Neuronal stem cell (in vitro differentiated cells): ENCODE data around the gene PRDX2.
"Not testable (repeated sequence)": the region's sequence is repeated elsewhere in the genome, so short reads cannot be mapped to it uniquely, and the experiment has no call there.

ENCODE experiments used
- DNase-seq: peaks from one replicate; pipeline ENCODE4 v3.0.0-alpha.2; 2013; ENCODE audit warnings: low spot score
- H2AFZ ChIP-seq: one replicate; pipeline ENCODE4 v1.6.1; 2013; ENCODE audit warnings: mild to moderate bottlenecking, low read length, inconsistent platforms
- H2AK5ac ChIP-seq: 2 replicates; pipeline ENCODE4 v1.6.1; 2013; ENCODE audit warnings: low read depth, mild to moderate bottlenecking, inconsistent platforms, low read length, moderate library complexity, mixed read lengths
- H2BK120ac ChIP-seq: 2 replicates; pipeline ENCODE4 v1.6.1; 2013; ENCODE audit warnings: low read depth, mild to moderate bottlenecking, inconsistent platforms, low read length, moderate library complexity, mixed read lengths
- H2BK12ac ChIP-seq: one replicate; pipeline ENCODE4 v1.6.1; 2013; ENCODE audit warnings: low read length, inconsistent platforms
- H2BK15ac ChIP-seq: 2 replicates; pipeline ENCODE4 v1.6.1; 2013; ENCODE audit warnings: mild to moderate bottlenecking, low read length, inconsistent platforms, mixed read lengths
- H2BK5ac ChIP-seq: one replicate; pipeline ENCODE4 v1.6.1; 2013; ENCODE audit warnings: inconsistent platforms, mild to moderate bottlenecking, low read length, moderate library complexity
- H3K14ac ChIP-seq: one replicate; pipeline ENCODE4 v1.6.1; 2013; ENCODE audit warnings: low read length, inconsistent platforms
- H3K18ac ChIP-seq: 2 replicates; pipeline ENCODE4 v1.6.1; 2013; ENCODE audit warnings: low read length, inconsistent platforms
- H3K23ac ChIP-seq: 2 replicates; pipeline ENCODE4 v1.6.1; 2013; ENCODE audit warnings: low read depth, mild to moderate bottlenecking, mixed read lengths, low read length, inconsistent platforms; ENCODE audit not compliant: poor library complexity
- H3K27ac ChIP-seq: replicated peaks from 3 replicates; pipeline ENCODE4 v1.5.1; 2013; ENCODE audit warnings: low read length, inconsistent platforms
- H3K27me3 ChIP-seq, 3 experiments: 2 replicates each; pipeline ENCODE4 v1.6.1; 2013; ENCODE audit warnings: low read length in 3 of 3, mild to moderate bottlenecking in 2 of 3, inconsistent platforms in 1 of 3, low read depth in 1 of 3, mixed read lengths in 1 of 3, moderate library complexity in 1 of 3; ENCODE audit not compliant: control insufficient read depth in 3 of 3, insufficient read depth in 3 of 3
- H3K36me3 ChIP-seq, 2 donors: replicated peaks in 1 of 2; 2 replicates each; pipeline ENCODE4 v1.6.1; 2013; ENCODE audit warnings: low read length in 2 of 2; ENCODE audit not compliant: control insufficient read depth in 2 of 2, insufficient read depth in 2 of 2
- H3K4ac ChIP-seq: 2 replicates; pipeline ENCODE4 v1.6.1; 2013; ENCODE audit warnings: inconsistent platforms, mild to moderate bottlenecking, low read length, moderate library complexity
- H3K4me1 ChIP-seq, 2 donors: 1 replicate in 1 of 2; 2 replicates in 1 of 2; pipeline ENCODE4 v1.6.1; 2013; ENCODE audit warnings: low read length in 2 of 2, low read depth in 1 of 2; ENCODE audit not compliant: control insufficient read depth in 2 of 2, insufficient read depth in 1 of 2
- H3K4me2 ChIP-seq: one replicate; pipeline ENCODE4 v1.6.1; 2013; ENCODE audit warnings: mild to moderate bottlenecking, low read length, inconsistent platforms; ENCODE audit not compliant: insufficient read depth, poor library complexity, severe bottlenecking
- H3K4me3 ChIP-seq, 2 donors: 2 replicates each; pipeline ENCODE4 v1.5.1; 2013; ENCODE audit warnings: low read length in 2 of 2, mild to moderate bottlenecking in 2 of 2, inconsistent platforms in 1 of 2, moderate library complexity in 1 of 2
- H3K79me1 ChIP-seq: one replicate; pipeline ENCODE4 v1.6.1; 2013; ENCODE audit warnings: low read depth, mild to moderate bottlenecking, inconsistent platforms, low read length, moderate library complexity
- H3K9ac ChIP-seq: one replicate; pipeline ENCODE4 v1.6.1; 2013; ENCODE audit warnings: mild to moderate bottlenecking, low read depth, low read length, inconsistent platforms; ENCODE audit not compliant: poor library complexity
- H3K9me3 ChIP-seq, 2 donors: replicated peaks in 1 of 2; 2 replicates each; pipeline versions ENCODE3 to v1.6.1; 2013; ENCODE audit warnings: low read length in 2 of 2, mild to moderate bottlenecking in 2 of 2, inconsistent platforms in 1 of 2, low read depth in 1 of 2, mixed read lengths in 1 of 2, moderate library complexity in 1 of 2; ENCODE audit not compliant: control insufficient read depth in 2 of 2, insufficient read depth in 1 of 2
- H4K8ac ChIP-seq: one replicate; pipeline ENCODE4 v1.6.1; 2013; ENCODE audit warnings: low read depth, mild to moderate bottlenecking, inconsistent platforms, low read length, moderate library complexity
- H4K91ac ChIP-seq: one replicate; pipeline ENCODE4 v1.6.1; 2013; ENCODE audit warnings: low read length, low read depth, mild to moderate bottlenecking, inconsistent platforms; ENCODE audit not compliant: poor library complexity
- WGBS, 2 donors: extraction: QIAGEN DNeasy Blood & Tissue Kit; methylation state at CpG; one replicate each; pipeline ENCODE4 v1.1.7; 2013; ENCODE audit warnings: missing lambda C conversion rate in 2 of 2, mixed read lengths in 1 of 2; ENCODE audit not compliant: insufficient read length in 2 of 2, insufficient replicate concordance in 1 of 2; ENCODE audit errors: extremely low coverage in 2 of 2; 5-methylcytosine and 5-hydroxymethylcytosine counted together

Gene PRDX2

GRCh38 chr19:12800923-12801465 is 606 bp downstream of the PRDX2 start:
- peaks cover 12 to 33% of the 10 kb centered on the region in 2 donors for H3K36me3 ChIP-seq
- no peak for DNase-seq
- H3K4me3 ChIP-seq = peak overlapping the region; percentile 86 to 96
- peak overlapping the region; percentile 98 for H3K23ac ChIP-seq
- H3K14ac ChIP-seq = peak overlapping the region; percentile 99
- peaks cover 11% of the 10 kb centered on the region for H3K79me1 ChIP-seq
- no peak overlapping the region for H4K8ac ChIP-seq
- peak overlapping the region; percentile 87 for H3K4ac ChIP-seq
- H3K27ac ChIP-seq = peak overlapping the region; percentile 30
- peak overlapping the region; percentile 84 for H3K4me2 ChIP-seq
- H3K4me1 ChIP-seq = peaks cover 10 to 12% of the 10 kb centered on the region in 2 donors
- H3K27me3 ChIP-seq = no peaks in the 10 kb centered on the region
- H3K9me3 ChIP-seq = no peaks in the 10 kb centered on the region
- no peak overlapping the region for H2BK12ac ChIP-seq
- H2AFZ ChIP-seq = peak overlapping the region; percentile 98
- peak overlapping the region; percentile 99 for H2AK5ac ChIP-seq
- H2BK120ac ChIP-seq = no peak overlapping the region
- H4K91ac ChIP-seq = no peak overlapping the region
- H3K18ac ChIP-seq = peak overlapping the region; percentile 100
- peak overlapping the region; percentile 99 for H2BK15ac ChIP-seq
- peak overlapping the region; percentile 94 for H2BK5ac ChIP-seq
- no CpG with 5 or more reads among the region's 38 CpGs for WGBS, 2 donors
- peak overlapping the region; percentile 100 for H3K9ac ChIP-seq

- Histone ChIP-seq H3K9ac (peak overlapping the region; percentile 56), H3K36me3 (peaks cover 12 to 33% of the 10 kb centered on the region in 2 donors), H2BK120ac (no peak overlapping the region), H3K4me2 (peak overlapping the region; percentile 84), H2AK5ac (no peak overlapping the region), H2BK12ac (no peak overlapping the region), H2BK5ac (no peak overlapping the region), H3K4me1 (peaks cover 12 to 14% of the 10 kb centered on the region in 2 donors), H2AFZ (no peak overlapping the region), H3K4me3 (peak overlapping the region; percentile 86 to 96), H3K9me3 (no peaks in the 10 kb centered on the region), H3K27me3 (no peaks in the 10 kb centered on the region), H3K18ac (no peak overlapping the region), H2BK15ac (no peak overlapping the region), H3K79me1 (peaks cover 11% of the 10 kb centered on the region), H3K23ac (no peak overlapping the region), H4K91ac (no peak overlapping the region), H3K14ac (no peak overlapping the region), H4K8ac (no peak overlapping the region), H3K4ac (no peak overlapping the region), H3K27ac (no peak overlapping the region)
- no CpG with 5 or more reads among the region's 1 CpG for WGBS, 2 donors
- no peak for DNase-seq
Measured at GRCh38 chr19:12800466-12800770, 1.2 kb downstream of the PRDX2 start.

- no peak overlapping the region for H4K91ac ChIP-seq
- H3K4ac ChIP-seq = no peak overlapping the region
- H2BK15ac ChIP-seq = no peak overlapping the region
- no peak overlapping the region for H3K23ac ChIP-seq
- H3K27me3 ChIP-seq = no peaks in the 10 kb centered on the region
- no peak overlapping the region for H3K4me2 ChIP-seq
- no peak overlapping the region for H3K14ac ChIP-seq
- no peak overlapping the region for H4K8ac ChIP-seq
- no peak overlapping the region for H2BK5ac ChIP-seq
- H3K27ac ChIP-seq = no peak overlapping the region
- no peak overlapping the region for H2AFZ ChIP-seq
- no peak for DNase-seq
- no peaks in the 10 kb centered on the region for H3K9me3 ChIP-seq
- no peak overlapping the region for H3K18ac ChIP-seq
- peak overlapping the region in 1 of 2 donors; percentile 86 for H3K4me3 ChIP-seq
- no peak overlapping the region for H2BK12ac ChIP-seq
- no peak overlapping the region for H3K9ac ChIP-seq
- H3K4me1 ChIP-seq = peaks cover 12 to 14% of the 10 kb centered on the region in 2 donors
- no peak overlapping the region for H2AK5ac ChIP-seq
- no peak overlapping the region for H2BK120ac ChIP-seq
- H3K36me3 ChIP-seq = peaks cover 12 to 33% of the 10 kb centered on the region in 2 donors
- no CpG with 5 or more reads among the region's 18 CpGs for WGBS, 2 donors
- peaks cover 11% of the 10 kb centered on the region for H3K79me1 ChIP-seq
Measured at GRCh38 chr19:12799742-12800465, 1.7 kb downstream of the PRDX2 start.

- Histone ChIP-seq H3K4me1 (peaks cover 14 to 22% of the 10 kb centered on the region in 2 donors), H3K36me3 (peaks cover 12 to 33% of the 10 kb centered on the region in 2 donors), H3K79me1 (peaks cover 13% of the 10 kb centered on the region)
- not testable (repeated sequence) for H2BK12ac ChIP-seq, H3K9ac ChIP-seq, H3K4ac ChIP-seq, H4K8ac ChIP-seq, H3K14ac ChIP-seq, H3K18ac ChIP-seq, H3K23ac ChIP-seq, H2BK15ac ChIP-seq, H2AK5ac ChIP-seq, H4K91ac ChIP-seq, H3K9me3 ChIP-seq, H2BK120ac ChIP-seq, H2BK5ac ChIP-seq, H3K4me3 ChIP-seq, H3K4me2 ChIP-seq, H3K27ac ChIP-seq, H3K27me3 ChIP-seq, DNase-seq, H2AFZ ChIP-seq
- no CpG with 5 or more reads among the region's 7 CpGs for WGBS, 2 donors
Measured at GRCh38 chr19:12797607-12798006, 4.0 kb downstream of the PRDX2 start.
